Measurements from ENCODE around the gene DKK3. TPM values are rescaled to one million over a fixed set of nuclear protein-coding genes. Genes with fewer than 3 reads are reported as not detected.

DKK3 gene
- total RNA-seq, 1 donor from 2014 or later, result 769 TPM

DNA sequence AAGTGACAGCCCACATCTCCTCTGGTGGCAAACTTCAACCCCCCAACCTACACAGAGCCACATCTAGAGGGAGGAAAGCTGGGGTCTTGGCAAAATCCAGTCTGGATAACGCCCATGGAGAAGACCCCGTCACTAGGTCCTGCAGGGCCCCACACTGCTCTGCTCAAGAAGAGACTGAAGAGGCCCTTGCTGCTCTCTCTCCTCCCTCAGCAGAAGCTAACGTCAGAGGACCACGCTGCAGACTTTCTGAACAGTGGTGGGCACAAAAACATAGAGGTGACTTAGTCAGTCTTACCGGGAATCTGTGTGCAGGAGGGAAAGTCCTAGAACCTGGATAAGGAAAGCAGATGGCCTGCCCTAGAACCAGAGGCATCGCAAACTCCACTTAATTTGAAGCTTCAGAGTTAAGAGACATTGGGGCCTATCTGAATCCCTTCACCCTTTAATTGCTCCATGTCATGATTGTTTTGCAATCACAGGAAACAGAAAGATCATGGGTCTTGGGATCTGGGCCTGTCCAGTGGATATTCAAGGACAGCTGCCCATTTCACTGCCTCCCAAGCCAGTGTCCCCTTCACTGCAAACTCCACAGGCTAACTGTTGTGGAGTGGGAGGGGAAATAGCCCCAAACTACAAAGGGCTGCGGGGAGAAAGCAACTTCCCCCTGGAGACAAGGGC, 1.7 kb downstream of the DKK3 start:
- H3K27ac ChIP-seq (replicated peaks), result peak overlapping the region; percentile 86
- peak overlapping the region; percentile 82 for H3K4me3 ChIP-seq
- H3K27me3 ChIP-seq (ENCODE audit: low read depth), result peaks cover 18% of the 10 kb centered on the region
- intact Hi-C loops (cut with micrococcal nuclease), result no loop called here
- DNase-seq, result no peak
- H3K9me3 ChIP-seq (replicated peaks), result no peaks in the 10 kb centered on the region
- H3K36me3 ChIP-seq, result peaks cover 5% of the 10 kb centered on the region
- TF ChIP-seq, protein P1, sequence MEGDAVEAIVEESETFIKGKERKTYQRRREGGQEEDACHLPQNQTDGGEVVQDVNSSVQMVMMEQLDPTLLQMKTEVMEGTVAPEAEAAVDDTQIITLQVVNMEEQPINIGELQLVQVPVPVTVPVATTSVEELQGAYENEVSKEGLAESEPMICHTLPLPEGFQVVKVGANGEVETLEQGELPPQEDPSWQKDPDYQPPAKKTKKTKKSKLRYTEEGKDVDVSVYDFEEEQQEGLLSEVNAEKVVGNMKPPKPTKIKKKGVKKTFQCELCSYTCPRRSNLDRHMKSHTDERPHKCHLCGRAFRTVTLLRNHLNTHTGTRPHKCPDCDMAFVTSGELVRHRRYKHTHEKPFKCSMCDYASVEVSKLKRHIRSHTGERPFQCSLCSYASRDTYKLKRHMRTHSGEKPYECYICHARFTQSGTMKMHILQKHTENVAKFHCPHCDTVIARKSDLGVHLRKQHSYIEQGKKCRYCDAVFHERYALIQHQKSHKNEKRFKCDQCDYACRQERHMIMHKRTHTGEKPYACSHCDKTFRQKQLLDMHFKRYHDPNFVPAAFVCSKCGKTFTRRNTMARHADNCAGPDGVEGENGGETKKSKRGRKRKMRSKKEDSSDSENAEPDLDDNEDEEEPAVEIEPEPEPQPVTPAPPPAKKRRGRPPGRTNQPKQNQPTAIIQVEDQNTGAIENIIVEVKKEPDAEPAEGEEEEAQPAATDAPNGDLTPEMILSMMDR (IDR thresholded peaks at IDR 0.05; ENCODE audit: borderline replicate concordance), result no peak
- peaks cover 65% of the 10 kb centered on the region for H3K4me1 ChIP-seq

- Histone ChIP-seq H3K9me3 (replicated peaks) (no peaks in the 10 kb centered on the region), H3K4me3 (peak overlapping the region; percentile 7), H3K36me3 (peaks cover 17% of the 10 kb centered on the region), H3K27me3 (ENCODE audit: low read depth) (peaks cover 18% of the 10 kb centered on the region), H3K27ac (replicated peaks) (peak overlapping the region; percentile 86), H3K4me1 (peaks cover 65% of the 10 kb centered on the region)
- intact Hi-C loops (cut with micrococcal nuclease), result no loop called here
- TF ChIP-seq, protein P1 (IDR thresholded peaks at IDR 0.05; ENCODE audit: borderline replicate concordance), result no peak
- no peak for DNase-seq
Observed at GRCh38 chr11:12005476-12005875, 3.0 kb downstream of the DKK3 start.

DNA sequence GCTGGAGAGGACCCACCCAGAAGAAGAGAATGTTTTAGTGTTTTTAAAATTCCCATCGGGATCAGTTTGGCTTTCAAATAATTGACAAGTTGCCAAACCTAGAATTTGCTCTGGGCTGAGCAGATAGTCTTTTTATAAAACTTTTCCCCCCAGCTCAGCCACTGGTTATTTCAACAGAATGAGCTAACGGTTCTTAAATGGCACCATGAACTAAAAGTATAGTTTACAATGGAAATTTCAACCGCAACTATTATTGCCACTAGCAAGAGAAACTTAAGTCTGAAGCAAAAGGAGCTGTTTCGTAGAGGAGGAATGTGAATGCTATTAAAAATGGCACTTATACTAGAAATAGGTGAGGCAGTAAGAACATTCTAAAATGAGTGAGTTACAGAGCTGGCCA, 3.4 kb downstream of the DKK3 start:
- peak overlapping the region; percentile 7 for H3K4me3 ChIP-seq
- H3K9me3 ChIP-seq (replicated peaks), result no peaks in the 10 kb centered on the region
- TF ChIP-seq, protein P1 (IDR thresholded peaks at IDR 0.05; ENCODE audit: borderline replicate concordance), result no peak
- H3K4me1 ChIP-seq, result peaks cover 65% of the 10 kb centered on the region
- H3K27ac ChIP-seq (replicated peaks), result peak overlapping the region; percentile 86
- no peak for DNase-seq
- H3K27me3 ChIP-seq (ENCODE audit: low read depth), result peaks cover 18% of the 10 kb centered on the region
- intact Hi-C loops (cut with micrococcal nuclease), result no loop called here
- peaks cover 21% of the 10 kb centered on the region for H3K36me3 ChIP-seq

DNA sequence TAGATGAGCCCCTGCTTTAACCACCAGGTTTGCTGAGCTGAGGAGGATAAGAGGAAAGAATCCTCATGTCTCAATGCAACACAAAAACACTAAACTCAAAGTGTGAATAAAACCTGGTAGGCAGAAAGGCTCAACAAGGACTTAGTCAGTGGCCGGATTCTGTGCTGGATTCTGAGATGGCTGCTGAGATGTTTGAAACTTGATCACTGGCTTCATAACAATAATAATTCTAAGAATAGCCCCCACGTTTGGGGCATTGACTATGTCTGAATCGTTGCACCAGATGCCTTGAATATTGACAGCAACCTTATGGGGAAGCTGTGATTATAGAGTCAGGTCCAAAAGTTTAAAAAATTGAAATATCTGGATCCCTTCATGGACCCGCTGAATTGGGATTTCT, 4.6 kb downstream of the DKK3 start:
- H3K36me3 ChIP-seq, result peaks cover 33% of the 10 kb centered on the region
- H3K4me1 ChIP-seq, result peaks cover 56% of the 10 kb centered on the region
- DNase-seq, result no peak
- H3K4me3 ChIP-seq, result no peak overlapping the region
- H3K9me3 ChIP-seq (replicated peaks), result no peaks in the 10 kb centered on the region
- H3K27me3 ChIP-seq (ENCODE audit: low read depth), result peaks cover 18% of the 10 kb centered on the region
- TF ChIP-seq, protein P1 (IDR thresholded peaks at IDR 0.05; ENCODE audit: borderline replicate concordance), result no peak
- intact Hi-C loops (cut with micrococcal nuclease), result no loop called here
- peak overlapping the region; percentile 86 for H3K27ac ChIP-seq (replicated peaks)

DNA sequence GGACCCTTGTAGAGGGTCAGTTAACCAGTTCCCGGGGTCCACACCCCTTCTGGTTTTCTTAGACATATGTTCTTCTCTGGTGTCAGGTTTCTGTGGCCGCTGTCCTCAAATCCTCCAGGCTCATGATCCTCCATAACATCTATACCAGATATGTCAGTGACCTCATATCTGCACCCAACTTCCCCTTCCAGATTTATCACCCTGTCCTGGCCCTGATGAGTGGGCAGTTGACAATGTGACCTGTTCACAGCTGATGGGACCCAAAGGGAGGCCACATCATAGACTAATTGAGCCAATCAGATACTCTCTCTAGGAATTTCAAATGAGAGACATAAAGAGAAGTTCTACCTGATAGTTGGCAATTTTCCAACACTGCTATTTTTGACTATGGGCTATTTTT, 5.1 kb downstream of the DKK3 start:
- intact Hi-C loops (cut with micrococcal nuclease), result no loop called here
- Histone ChIP-seq H3K36me3 (peaks cover 37% of the 10 kb centered on the region), H3K9me3 (replicated peaks) (no peaks in the 10 kb centered on the region), H3K4me1 (peaks cover 53% of the 10 kb centered on the region), H3K27me3 (ENCODE audit: low read depth) (peaks cover 15% of the 10 kb centered on the region), H3K4me3 (no peak overlapping the region), H3K27ac (replicated peaks) (no peak overlapping the region)
- DNase-seq, result no peak
- TF ChIP-seq, protein P1 (IDR thresholded peaks at IDR 0.05; ENCODE audit: borderline replicate concordance), result no peak
